Panc1 (cell line): ENCODE results near the gene NOP10. TPM values are rescaled to one million over a fixed set of nuclear protein-coding genes. Genes with fewer than 3 reads are reported as not detected.

Source experiments
- ATAC-seq: fragments of 200-7000 bp; cut with Tn5 transposase; 2 replicates; pipeline ENCODE4 v1.9.1; 2020; ENCODE audit warnings: mild to moderate bottlenecking, moderate library complexity
- BruUV-seq: library from RNA; stranded (reverse); fragments of 400-500 nt; replicated peaks from 2 replicates; lab custom pipeline; 2021; lab: Mats Ljungman, UMichigan
- CTCF ChIA-PET: fragments of 300-600 bp; sonication (Branson Sonifier 250); formaldehyde crosslinking; loops from one replicate; lab custom pipeline; 2022; ENCODE audit warnings: antibody characterized with exemption; lab: Charles Lee
- POLR2A ChIA-PET: fragments of 300-600 bp; sonication (Branson Sonifier 250); formaldehyde crosslinking; loops from one replicate; lab custom pipeline; 2022; ENCODE audit warnings: antibody characterized with exemption; lab: Charles Lee
- DNase-seq: peaks from one replicate; pipeline ENCODE4 v3.0.0-alpha.2; 2010; ENCODE audit warnings: low read depth, low spot score
- H3K27ac ChIP-seq: 2 replicates; pipeline ENCODE4 v1.5.1; 2011; ENCODE audit warnings: mild to moderate bottlenecking, low read length, inconsistent platforms
- H3K27me3 ChIP-seq: fragments of 200-500 bp; sonication (Bioruptor generic); 2 replicates; pipeline ENCODE4 v1.6.0; 2014; ENCODE audit warnings: low read length, inconsistent platforms; ENCODE audit not compliant: control insufficient read depth, insufficient read depth
- H3K36me3 ChIP-seq: fragments of 200-500 bp; sonication (Bioruptor generic); 2 replicates; pipeline ENCODE4 v1.5.1; 2014; ENCODE audit warnings: inconsistent platforms, mild to moderate bottlenecking, low read length, moderate library complexity; ENCODE audit not compliant: control insufficient read depth, insufficient read depth
- H3K4me1 ChIP-seq: 2 replicates; pipeline ENCODE4 v1.5.1; 2011; ENCODE audit warnings: inconsistent platforms, mild to moderate bottlenecking, low read length, moderate library complexity; ENCODE audit not compliant: control insufficient read depth, insufficient read depth
- H3K4me3 ChIP-seq, 2 experiments: 2 replicates each; pipeline ENCODE4 v1.5.1; 2011 to 2012; ENCODE audit warnings: low read depth in 2 of 2, low read length in 2 of 2, mild to moderate bottlenecking in 2 of 2, inconsistent platforms in 1 of 2, moderate library complexity in 1 of 2
- H3K9me3 ChIP-seq: fragments of 200-500 bp; sonication (Bioruptor generic); 2 replicates; pipeline ENCODE4 v1.5.1; 2014; ENCODE audit warnings: low read depth, mild to moderate bottlenecking, inconsistent platforms, low read length, moderate library complexity; ENCODE audit not compliant: control insufficient read depth, insufficient read depth
- POLR2AphosphoS5 ChIP-seq: IDR thresholded peaks from 2 replicates; pipeline ENCODE4 v1.6.1; 2012; ENCODE audit warnings: mild to moderate bottlenecking, low read depth, low read length, moderate library complexity
- SIN3A ChIP-seq: IDR thresholded peaks from 2 replicates; pipeline ENCODE4 v1.6.1; 2012; ENCODE audit warnings: low read depth, mild to moderate bottlenecking, low read length, moderate library complexity, borderline replicate concordance; ENCODE audit not compliant: insufficient read depth
- TCF7L2 ChIP-seq: IDR thresholded peaks from 2 replicates; pipeline ENCODE4 v1.6.1; 2011; ENCODE audit warnings: mild to moderate bottlenecking, low read depth, low read length, inconsistent platforms
- in situ Hi-C: cut with HindIII; loops from 2 replicates; pipeline ENCODE4 v1.10.0; 2016; ENCODE audit warnings: low sequenced_read_pairs, low pct_unique_long_range_greater_than_20kb
- intact Hi-C: fragments of 100-400 bp; cut with micrococcal nuclease; formaldehyde crosslinking; loops from one replicate; pipeline ENCODE4 v1.10.0; 2022; ENCODE audit not compliant: unreplicated experiment
- total RNA-seq: library from RNA; stranded (reverse); gene quantifications from one replicate; pipeline ENCODE4 v1.2.1, GENCODE V29; 2021; ENCODE audit not compliant: unreplicated experiment
- TF ChIP-seq, protein P1 (sequence below): fragments of 450-650 bp; IDR thresholded peaks from 2 replicates; pipeline ENCODE4 v1.5.1; 2017; ENCODE audit warnings: mild to moderate bottlenecking
- TF ChIP-seq, protein P2 (sequence below), 2 experiments: IDR thresholded peaks; 2 replicates each; pipeline ENCODE4 v1.6.1; 2011 to 2012; ENCODE audit warnings: low read depth in 2 of 2, control low read depth in 1 of 2, low read length in 1 of 2, mild to moderate bottlenecking in 1 of 2, moderate library complexity in 1 of 2; ENCODE audit not compliant: insufficient read depth in 1 of 2

The NOP10 gene
- total RNA-seq, 1 experiment from 2014 or later: 306 TPM

GRCh38 chr15:34365091-34365825, 22.3 kb upstream of the NOP10 start:
- DNase-seq (no peak), ATAC-seq (no peak)
- H3K27ac ChIP-seq: no peak overlapping the region
- H3K4me3 ChIP-seq: peak overlapping the region in 1 of 2 experiments; percentile 77; a peak in 2 of 4 replicates
- peaks cover 10% of the 10 kb centered on the region; the same call in 1 of the 2 replicates for H3K4me1 ChIP-seq
- ChIA-PET POLR2A (no interaction called here), CTCF (no interaction called here)
- no peaks in the 10 kb centered on the region for H3K9me3 ChIP-seq
- TF ChIP-seq, protein P1, sequence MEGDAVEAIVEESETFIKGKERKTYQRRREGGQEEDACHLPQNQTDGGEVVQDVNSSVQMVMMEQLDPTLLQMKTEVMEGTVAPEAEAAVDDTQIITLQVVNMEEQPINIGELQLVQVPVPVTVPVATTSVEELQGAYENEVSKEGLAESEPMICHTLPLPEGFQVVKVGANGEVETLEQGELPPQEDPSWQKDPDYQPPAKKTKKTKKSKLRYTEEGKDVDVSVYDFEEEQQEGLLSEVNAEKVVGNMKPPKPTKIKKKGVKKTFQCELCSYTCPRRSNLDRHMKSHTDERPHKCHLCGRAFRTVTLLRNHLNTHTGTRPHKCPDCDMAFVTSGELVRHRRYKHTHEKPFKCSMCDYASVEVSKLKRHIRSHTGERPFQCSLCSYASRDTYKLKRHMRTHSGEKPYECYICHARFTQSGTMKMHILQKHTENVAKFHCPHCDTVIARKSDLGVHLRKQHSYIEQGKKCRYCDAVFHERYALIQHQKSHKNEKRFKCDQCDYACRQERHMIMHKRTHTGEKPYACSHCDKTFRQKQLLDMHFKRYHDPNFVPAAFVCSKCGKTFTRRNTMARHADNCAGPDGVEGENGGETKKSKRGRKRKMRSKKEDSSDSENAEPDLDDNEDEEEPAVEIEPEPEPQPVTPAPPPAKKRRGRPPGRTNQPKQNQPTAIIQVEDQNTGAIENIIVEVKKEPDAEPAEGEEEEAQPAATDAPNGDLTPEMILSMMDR: no peak
- TF ChIP-seq POLR2AphosphoS5 (no peak), TCF7L2 (no peak), SIN3A (no peak)
- TF ChIP-seq, protein P2, sequence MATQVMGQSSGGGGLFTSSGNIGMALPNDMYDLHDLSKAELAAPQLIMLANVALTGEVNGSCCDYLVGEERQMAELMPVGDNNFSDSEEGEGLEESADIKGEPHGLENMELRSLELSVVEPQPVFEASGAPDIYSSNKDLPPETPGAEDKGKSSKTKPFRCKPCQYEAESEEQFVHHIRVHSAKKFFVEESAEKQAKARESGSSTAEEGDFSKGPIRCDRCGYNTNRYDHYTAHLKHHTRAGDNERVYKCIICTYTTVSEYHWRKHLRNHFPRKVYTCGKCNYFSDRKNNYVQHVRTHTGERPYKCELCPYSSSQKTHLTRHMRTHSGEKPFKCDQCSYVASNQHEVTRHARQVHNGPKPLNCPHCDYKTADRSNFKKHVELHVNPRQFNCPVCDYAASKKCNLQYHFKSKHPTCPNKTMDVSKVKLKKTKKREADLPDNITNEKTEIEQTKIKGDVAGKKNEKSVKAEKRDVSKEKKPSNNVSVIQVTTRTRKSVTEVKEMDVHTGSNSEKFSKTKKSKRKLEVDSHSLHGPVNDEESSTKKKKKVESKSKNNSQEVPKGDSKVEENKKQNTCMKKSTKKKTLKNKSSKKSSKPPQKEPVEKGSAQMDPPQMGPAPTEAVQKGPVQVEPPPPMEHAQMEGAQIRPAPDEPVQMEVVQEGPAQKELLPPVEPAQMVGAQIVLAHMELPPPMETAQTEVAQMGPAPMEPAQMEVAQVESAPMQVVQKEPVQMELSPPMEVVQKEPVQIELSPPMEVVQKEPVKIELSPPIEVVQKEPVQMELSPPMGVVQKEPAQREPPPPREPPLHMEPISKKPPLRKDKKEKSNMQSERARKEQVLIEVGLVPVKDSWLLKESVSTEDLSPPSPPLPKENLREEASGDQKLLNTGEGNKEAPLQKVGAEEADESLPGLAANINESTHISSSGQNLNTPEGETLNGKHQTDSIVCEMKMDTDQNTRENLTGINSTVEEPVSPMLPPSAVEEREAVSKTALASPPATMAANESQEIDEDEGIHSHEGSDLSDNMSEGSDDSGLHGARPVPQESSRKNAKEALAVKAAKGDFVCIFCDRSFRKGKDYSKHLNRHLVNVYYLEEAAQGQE (IDR thresholded peaks at IDR 0.05; ENCODE audit: insufficient read depth in 1 of 2, low read depth in 2 of 2, low read length in 1 of 2): no peak
- in situ Hi-C loops: no loop called here
- H3K36me3 ChIP-seq: peaks cover 5% of the 10 kb centered on the region; the same call in 1 of the 2 replicates
- H3K27me3 ChIP-seq: no peaks in the 10 kb centered on the region
- intact Hi-C loops: no loop called here
- TSS peak; percentile 59 for BruUV-seq

DNA sequence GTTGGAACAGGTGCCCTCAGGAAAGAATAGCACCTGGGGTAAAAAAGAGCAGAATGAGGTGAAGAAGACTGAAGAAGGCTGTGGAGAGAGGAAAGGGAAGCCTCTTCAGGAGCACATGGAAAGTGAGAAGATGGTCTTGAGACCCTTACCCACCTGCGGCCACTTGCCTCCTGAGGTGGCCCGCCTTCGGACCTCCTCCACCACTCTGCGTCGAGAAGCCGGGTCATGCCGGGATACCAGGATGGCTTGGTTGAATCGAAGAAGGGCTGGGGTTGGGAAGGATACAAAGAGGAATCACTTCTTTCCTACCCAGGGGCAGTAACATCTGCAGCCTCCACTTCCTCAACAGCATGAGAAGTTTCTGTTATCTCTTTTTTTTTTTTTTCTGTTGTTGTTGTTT, 21.1 kb upstream of the NOP10 start:
- BruUV-seq: no TSS peak
- intact Hi-C loops (no loop called here), in situ Hi-C loops (no loop called here)
- Histone ChIP-seq H3K27me3 (no peaks in the 10 kb centered on the region), H3K4me1 (peaks cover 10% of the 10 kb centered on the region; the same call in 1 of the 2 replicates), H3K9me3 (no peaks in the 10 kb centered on the region), H3K27ac (no peak overlapping the region), H3K36me3 (peaks cover 8% of the 10 kb centered on the region; the same call in 1 of the 2 replicates), H3K4me3 (no peak overlapping the region)
- TF ChIP-seq POLR2AphosphoS5 (no peak), TCF7L2 (no peak), SIN3A (no peak)
- TF ChIP-seq, protein P2 (IDR thresholded peaks at IDR 0.05; ENCODE audit: insufficient read depth in 1 of 2, low read depth in 2 of 2, low read length in 1 of 2): no peak
- TF ChIP-seq, protein P1: no peak
- no peak for ATAC-seq
- POLR2A ChIA-PET: interaction anchor here (0.6 kb wide), 1 partner anchor 10 kb away, joined by 5 read pairs; no protein-coding TSS in a partner anchor
- CTCF ChIA-PET: no interaction called here
- no peak for DNase-seq
